A673 (cell line): ENCODE measurements around the gene OSM.

Experiments used
- EZH2 ChIP-seq: fragments of 200-600 bp; sonication (generic); IDR thresholded peaks from 2 replicates; pipeline ENCODE4 v1.6.1; 2017; ENCODE audit warnings: borderline replicate concordance, low read depth, mild to moderate bottlenecking, mixed read lengths, antibody characterized with exemption, low read length; ENCODE audit not compliant: poor library complexity, severe bottlenecking
- TF ChIP-seq, protein P1 (sequence below): fragments of 300-800, 200-600 bp; sonication (generic); conservative IDR thresholded peaks from 2 replicates; pipeline ENCODE4 v1.5.1; 2017; ENCODE audit warnings: low read depth, mild to moderate bottlenecking, antibody characterized with exemption, low read length, moderate library complexity, mixed read lengths

DNA sequence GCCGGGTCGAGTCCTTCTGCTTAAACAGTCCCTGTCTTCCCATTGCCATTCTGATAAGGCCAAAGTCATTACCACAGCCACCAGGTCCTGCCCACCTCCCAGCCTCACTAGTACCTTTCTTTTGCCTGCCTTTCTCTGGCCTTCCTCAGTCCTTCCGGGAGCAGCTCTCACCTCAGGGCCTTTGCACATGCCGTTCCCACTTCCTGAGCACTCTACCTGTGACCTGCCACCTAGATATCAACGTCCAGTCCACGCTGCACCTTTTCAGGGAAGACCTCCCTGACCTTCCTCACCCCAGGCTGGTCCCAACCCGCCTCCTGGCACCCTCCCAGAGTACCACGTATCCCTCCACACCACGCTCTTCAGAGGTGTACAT, 7.8 kb upstream of the OSM start:
- TF ChIP-seq, protein P1, sequence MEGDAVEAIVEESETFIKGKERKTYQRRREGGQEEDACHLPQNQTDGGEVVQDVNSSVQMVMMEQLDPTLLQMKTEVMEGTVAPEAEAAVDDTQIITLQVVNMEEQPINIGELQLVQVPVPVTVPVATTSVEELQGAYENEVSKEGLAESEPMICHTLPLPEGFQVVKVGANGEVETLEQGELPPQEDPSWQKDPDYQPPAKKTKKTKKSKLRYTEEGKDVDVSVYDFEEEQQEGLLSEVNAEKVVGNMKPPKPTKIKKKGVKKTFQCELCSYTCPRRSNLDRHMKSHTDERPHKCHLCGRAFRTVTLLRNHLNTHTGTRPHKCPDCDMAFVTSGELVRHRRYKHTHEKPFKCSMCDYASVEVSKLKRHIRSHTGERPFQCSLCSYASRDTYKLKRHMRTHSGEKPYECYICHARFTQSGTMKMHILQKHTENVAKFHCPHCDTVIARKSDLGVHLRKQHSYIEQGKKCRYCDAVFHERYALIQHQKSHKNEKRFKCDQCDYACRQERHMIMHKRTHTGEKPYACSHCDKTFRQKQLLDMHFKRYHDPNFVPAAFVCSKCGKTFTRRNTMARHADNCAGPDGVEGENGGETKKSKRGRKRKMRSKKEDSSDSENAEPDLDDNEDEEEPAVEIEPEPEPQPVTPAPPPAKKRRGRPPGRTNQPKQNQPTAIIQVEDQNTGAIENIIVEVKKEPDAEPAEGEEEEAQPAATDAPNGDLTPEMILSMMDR: no peak
- no peak for TF ChIP-seq EZH2
